PC-9 (cell line): ENCODE data around the gene TPD52L1.

Experiments used
- CTCF ChIP-seq: fragments of 200-600 bp; sonication (generic); conservative IDR thresholded peaks from 2 replicates; pipeline ENCODE4 v1.6.1; 2017; ENCODE audit warnings: mixed run types, antibody characterized with exemption, mild to moderate bottlenecking, moderate library complexity
- EZH2 ChIP-seq: fragments of 200-600 bp; sonication (generic); IDR thresholded peaks from 2 replicates; pipeline ENCODE4 v1.8.0; 2017; ENCODE audit warnings: antibody characterized with exemption, low read depth

- TF ChIP-seq CTCF: no peak
- no peak for TF ChIP-seq EZH2
Observed at GRCh38 chr6:125268765-125269164, 115.2 kb downstream of the TPD52L1 start.
